ENCODE measurements around the gene SLC25A39.

DNA sequence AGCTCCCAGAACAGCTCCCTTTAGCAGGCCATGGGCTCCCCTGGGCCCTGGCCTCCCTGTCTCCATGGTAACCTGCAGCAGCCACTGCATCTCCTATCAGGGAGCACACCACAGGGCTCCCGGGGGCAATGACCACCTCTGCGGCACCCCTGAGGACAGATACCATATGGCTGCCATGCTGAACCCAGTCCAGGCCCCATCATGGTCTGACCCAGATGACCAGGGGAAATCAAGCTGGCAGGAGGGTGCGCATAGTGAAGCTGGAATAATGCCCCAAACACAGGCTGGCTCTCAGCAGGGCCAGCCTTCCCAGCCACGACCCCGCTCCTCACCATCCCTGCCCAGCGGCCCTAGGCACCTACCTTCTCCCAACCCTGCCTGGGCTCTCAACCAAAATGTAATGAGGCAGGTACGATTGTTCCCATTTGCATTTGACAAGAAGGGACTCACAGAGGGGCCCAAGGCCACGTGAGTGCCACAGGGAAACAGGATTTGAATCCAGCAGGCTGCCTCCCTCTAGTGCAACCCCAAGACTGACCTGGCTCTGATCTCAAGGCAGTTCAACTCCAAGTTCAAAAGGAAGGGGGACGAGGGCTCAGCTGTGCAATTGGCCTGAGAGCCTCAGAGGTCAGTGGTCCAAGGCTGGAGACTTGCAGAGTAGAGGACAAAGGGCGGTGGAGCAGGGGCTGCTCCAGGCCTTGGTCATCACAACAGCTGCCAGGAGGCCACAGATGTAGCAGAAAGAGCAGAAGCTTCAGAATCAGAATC is 13.8 kb downstream of the SLC25A39 start:
- TF ChIP-seq POLR2AphosphoS5 (IDR thresholded peaks at IDR 0.05; ENCODE audit: control insufficient read depth, insufficient read depth, low read depth, low read length) (no peak), ETV6 (IDR thresholded peaks at IDR 0.05; ENCODE audit: borderline replicate concordance in 1 of 2, low read depth in 2 of 2, low read length in 1 of 2) (no peak), ETV6 (CRISPR knock-in tag; IDR thresholded peaks at IDR 0.05; ENCODE audit: borderline replicate concordance) (no peak), CEBPB (tag; IDR thresholded peaks at IDR 0.05) (no peak)
- TF ChIP-seq, protein P1, sequence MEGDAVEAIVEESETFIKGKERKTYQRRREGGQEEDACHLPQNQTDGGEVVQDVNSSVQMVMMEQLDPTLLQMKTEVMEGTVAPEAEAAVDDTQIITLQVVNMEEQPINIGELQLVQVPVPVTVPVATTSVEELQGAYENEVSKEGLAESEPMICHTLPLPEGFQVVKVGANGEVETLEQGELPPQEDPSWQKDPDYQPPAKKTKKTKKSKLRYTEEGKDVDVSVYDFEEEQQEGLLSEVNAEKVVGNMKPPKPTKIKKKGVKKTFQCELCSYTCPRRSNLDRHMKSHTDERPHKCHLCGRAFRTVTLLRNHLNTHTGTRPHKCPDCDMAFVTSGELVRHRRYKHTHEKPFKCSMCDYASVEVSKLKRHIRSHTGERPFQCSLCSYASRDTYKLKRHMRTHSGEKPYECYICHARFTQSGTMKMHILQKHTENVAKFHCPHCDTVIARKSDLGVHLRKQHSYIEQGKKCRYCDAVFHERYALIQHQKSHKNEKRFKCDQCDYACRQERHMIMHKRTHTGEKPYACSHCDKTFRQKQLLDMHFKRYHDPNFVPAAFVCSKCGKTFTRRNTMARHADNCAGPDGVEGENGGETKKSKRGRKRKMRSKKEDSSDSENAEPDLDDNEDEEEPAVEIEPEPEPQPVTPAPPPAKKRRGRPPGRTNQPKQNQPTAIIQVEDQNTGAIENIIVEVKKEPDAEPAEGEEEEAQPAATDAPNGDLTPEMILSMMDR (IDR thresholded peaks at IDR 0.05 in 2 of 3, conservative IDR thresholded peaks at IDR 0.05 in 1 of 3; ENCODE audit: insufficient read depth in 2 of 3, low read depth in 1 of 3, low read length in 3 of 3) = no peak
